GM13976 (cell line): ENCODE results near the gene CMTM8.

Experiments
- DNase-seq: peaks from one replicate; pipeline ENCODE4 v3.0.0; 2012; ENCODE audit warnings: low spot score
- CTCF ChIP-seq: IDR thresholded peaks from 2 replicates; pipeline ENCODE4 v1.5.1; 2012; ENCODE audit warnings: borderline replicate concordance, mild to moderate bottlenecking; ENCODE audit not compliant: insufficient read depth; ENCODE audit errors: extremely low read depth, missing control alignments, control extremely low read depth
- in situ Hi-C: fragments of 300-500 bp; cut with MboI; formaldehyde crosslinking; loops from one replicate; pipeline ENCODE4 v1.12.0; 2022; ENCODE audit warnings: low sequenced_read_pairs, mixed read lengths, inconsistent platforms; ENCODE audit not compliant: unreplicated experiment

CMTM8 gene

GRCh38 chr3:32347343-32348125 lies 109.1 kb downstream of the CMTM8 start:
- no peak for TF ChIP-seq CTCF
- no peak for DNase-seq
- in situ Hi-C loops: no loop called here

- DNase-seq: no peak
- in situ Hi-C loops: no loop called here
- no peak for TF ChIP-seq CTCF
Observed at GRCh38 chr3:32349184-32349583, 110.7 kb downstream of the CMTM8 start.

- no peak for TF ChIP-seq CTCF
- in situ Hi-C loops: no loop called here
- DNase-seq: no peak
Observed at GRCh38 chr3:32352563-32352962, 114.1 kb downstream of the CMTM8 start.

- TF ChIP-seq CTCF: no peak
- DNase-seq: no peak
- in situ Hi-C loops: no loop called here
Observed at GRCh38 chr3:32353351-32353750, 114.9 kb downstream of the CMTM8 start.

GRCh38 chr3:32354362-32354778 lies 115.9 kb downstream of the CMTM8 start:
- no peak for TF ChIP-seq CTCF
- in situ Hi-C loops: no loop called here
- no peak for DNase-seq

- in situ Hi-C loops: no loop called here
- DNase-seq: no peak
- no peak for TF ChIP-seq CTCF
Observed at GRCh38 chr3:32355751-32356291, 117.3 kb downstream of the CMTM8 start.
